Stimulated activated CD8-positive, alpha-beta memory T cell treated with anti-CD3 and anti-CD28 coated beads, Interleukin-7, amount 100 ng/mL, for 24 hours (primary cell): Measurements from ENCODE around the gene HIPK4.
"Not testable (repeated sequence)": the region's sequence is repeated elsewhere in the genome, so short reads cannot be mapped to it uniquely, and the experiment has no call there.

Source experiments
- DNase-seq: peaks from one replicate; pipeline ENCODE4 v3.0.0-alpha.2; 2020; ENCODE audit warnings: low read depth

Gene HIPK4

DNA sequence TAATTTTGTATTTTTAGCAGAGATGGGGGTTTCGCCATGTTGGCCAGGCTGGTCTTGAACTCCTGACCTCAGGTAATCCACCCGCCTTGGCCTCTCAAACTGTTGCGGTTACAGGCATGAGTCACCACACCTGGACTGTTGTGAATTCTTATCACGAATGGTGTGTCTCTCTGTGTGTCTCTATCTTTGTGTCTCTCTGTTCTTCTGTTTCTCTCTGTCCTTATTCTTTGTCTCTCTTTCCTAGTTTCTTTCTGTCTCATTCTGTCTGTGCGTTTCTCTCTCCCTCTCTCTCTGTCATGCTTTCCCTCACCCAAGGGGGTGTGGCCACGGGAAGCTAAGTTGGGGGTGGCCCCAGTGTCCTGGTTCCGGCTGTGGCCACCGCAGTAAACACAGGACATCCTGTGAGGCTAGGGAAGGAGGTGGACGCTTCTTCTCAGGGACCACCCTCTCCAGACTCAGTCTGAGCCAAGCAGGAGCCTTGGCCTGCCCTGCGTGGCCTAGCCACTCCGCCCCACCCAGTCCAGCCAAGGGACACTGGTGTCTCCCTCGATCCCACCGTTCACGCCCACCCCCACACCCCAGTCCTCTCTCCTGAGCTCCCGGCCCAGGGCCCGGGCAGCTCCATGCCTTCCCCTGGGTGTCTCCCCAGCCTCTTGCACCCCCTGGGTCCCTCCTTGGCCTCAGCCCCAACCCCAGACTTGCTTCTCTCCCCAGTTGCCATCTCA, 27.1 kb upstream of the HIPK4 start:
- no peak for DNase-seq

DNA sequence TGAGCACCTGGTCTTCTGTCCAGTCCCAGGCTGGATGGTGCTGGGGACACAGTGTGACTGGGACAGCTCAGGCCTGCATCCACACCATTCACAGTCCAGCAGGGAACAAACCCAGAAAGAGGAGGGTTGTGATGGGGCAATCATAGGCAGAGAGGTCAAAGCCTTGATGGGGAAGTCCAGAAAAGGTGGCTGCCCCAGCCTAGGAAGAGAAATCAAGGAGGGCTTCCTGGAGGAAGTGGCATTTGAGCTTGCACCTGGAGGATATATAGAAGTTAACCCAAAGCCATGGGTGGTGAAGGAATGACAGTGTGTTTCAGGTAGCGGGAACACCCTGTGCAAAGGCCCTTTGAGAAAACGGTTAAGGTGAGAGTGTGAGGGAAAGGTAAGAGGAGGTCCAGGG, 25.8 kb upstream of the HIPK4 start:
- DNase-seq = no peak

DNA sequence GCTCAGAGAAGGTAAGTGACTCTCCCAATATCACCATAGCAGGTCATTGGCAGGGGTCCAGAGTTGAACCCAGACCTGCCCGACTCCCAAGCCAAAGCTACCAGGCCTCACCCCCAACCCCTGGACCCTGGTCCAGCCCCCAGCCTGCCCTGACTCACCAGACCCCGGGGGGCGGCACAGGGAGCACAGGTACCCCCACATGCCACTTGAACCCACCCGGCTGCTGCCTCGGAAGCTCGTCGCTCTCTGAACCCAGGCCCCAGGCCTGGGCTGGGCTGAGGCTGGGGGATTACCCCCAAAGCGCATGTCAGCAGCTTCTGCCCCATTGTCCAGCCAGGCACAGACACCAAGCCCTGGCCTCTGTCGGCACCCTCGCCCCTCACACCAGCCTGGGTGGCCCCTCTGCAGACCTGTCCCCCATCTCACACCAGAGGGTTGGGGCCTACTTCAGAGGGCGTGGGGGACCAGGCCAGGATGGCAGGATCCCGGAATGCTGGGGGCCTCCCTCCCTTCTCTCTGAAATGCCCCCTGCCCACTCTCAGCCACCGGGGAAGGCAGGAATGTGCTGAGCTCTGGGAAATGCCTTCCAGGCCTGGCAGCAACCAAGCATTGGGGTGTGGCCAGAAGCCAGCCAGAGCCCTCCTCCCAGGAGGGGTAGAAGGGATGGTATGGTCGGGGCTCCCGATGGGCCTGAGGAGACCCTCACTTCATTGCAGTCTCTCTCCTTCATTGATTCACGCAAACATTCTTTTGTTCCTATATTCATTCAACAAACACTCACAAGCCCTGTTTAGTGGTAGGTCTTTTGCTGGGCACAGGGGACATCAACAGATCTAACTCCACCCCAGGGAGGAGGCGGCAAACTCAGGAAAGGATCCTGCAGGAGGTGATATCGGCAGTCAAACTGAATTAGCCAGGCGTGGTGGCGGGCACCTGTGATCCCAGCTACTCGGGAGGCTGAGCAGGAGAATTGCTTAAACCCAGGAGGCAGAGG, 24.9 kb upstream of the HIPK4 start:
- no peak for DNase-seq

DNA sequence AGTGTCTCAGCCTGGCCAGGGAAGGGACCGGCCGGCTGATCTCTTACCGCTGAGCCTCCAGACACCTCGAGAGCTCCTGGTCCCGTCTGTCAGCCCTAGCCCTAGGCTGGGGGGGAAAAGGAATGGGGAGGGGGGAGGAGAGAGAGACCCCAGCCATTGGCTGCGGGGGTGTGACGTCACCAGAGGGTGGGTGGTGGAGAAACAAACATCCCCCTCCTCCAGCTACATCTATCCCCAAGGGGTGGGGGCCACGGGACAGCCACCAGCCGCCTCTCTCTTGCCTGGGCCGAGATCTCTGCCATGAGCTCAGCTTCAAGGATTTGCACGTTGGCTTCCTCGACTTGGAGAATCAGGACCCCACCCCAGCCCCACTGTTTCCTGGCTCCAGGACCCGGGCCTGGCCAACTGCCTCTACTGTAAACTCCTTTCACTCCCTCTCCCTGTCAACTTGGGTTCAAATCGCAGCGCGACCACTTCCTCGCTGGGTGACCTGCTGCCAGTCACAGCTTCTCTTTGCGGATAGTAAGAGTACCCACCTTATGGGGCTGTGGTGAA, 23.4 kb upstream of the HIPK4 start, which contains the start of gene PRX:
Gene PRX, minus strand, starts transcription at position 88 of the 555 bp plus-strand sequence. CDS start 5,446 bp downstream, outside the sequence.
- no peak for DNase-seq

DNA sequence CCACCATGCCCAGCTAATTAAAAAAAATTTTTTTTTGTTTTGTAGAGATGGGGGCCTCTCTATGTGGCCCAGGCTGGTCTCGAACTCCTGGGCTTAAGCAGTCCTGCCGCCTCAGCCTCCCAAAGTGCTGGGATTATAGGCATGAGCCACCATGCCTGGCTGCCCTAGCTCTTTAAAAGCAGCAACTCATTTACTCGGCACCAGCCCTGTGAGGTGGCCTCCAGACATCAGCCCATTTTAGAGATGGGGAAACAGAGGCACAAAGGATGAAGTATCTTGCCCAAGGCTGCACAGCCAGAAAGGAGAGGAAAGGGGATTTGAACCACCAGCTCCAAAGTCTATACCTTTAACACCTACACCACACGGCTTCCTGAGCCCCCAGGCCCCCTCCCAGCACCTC, 22.9 kb upstream of the HIPK4 start:
- no peak for DNase-seq

DNA sequence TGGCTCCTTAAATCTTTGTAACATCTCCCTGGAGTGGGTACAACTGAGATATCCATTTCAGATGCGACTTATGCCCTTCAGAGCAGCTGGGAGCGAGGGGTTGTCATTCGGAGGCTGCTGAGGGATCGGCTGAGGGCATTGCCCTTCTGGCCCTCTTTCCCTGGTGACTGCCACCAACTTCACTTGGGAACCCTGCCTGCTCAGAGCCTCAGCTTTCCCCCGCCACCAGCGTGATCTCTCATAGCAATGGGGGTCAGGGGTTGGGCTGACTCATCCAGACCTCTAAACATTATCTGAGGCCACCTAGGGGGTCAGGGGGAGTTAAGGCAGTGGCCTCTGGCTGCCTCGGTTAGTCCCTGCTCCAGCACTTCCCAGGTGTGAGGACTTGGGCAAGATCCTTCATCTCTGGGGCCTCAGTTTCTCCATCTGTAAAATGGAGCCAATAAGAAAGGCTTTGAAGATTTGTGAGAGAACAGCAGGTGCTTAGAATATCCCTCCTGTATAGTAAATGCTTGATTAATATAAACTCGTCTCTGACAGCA, 22.0 kb upstream of the HIPK4 start:
- DNase-seq = no peak

DNA sequence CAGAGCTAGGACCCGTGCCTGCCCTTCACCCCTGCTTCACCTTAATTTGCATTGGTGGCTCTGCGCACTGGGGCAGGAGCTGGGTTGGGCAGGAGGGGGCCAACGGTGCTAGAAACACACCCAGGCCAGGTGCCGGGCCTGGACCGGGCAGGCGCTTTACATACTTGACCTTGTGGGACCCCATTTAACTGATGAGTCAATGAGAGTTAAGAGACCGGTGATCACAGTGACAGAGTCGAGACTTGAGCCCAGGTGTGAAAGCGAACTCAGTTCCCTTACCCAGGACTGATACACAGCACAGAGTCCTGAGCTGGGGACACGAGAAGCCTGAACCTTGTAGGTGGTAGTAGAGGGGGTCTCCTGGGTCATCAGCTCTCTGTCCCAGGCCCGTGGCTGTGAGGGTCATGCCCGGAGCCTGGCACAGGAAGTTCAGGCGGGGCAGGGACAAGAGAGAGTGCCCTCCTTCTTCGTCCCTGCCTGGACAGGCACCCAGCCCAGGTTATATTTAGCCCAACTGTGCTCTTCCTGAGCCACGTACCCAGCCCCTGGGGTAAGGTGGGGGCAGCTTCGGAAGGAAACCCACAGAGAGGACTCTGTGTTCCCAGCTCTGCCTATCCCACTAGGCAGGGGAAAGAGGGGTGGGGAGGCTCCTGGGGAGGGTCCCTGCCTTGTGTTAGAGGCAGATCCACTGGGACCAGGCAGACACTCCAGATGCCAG, 21.3 kb upstream of the HIPK4 start:
- no peak for DNase-seq

DNA sequence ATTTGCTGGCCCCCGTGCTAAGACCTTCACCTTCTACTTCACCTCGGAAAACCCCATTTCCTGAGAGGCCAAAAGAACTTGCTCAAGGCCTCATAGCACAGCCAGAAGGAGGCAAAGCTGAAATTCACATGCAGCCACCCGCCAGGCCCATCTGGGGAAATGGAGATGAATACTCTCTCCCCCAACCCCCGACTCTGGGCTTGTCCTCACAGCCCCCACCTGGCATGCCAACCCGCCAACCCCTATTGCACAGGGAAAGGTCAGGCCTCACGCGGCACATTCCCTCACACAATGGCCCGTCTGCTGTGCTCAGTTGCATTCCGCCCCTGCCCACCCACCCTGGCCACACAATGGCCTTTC, 20.0 kb upstream of the HIPK4 start:
- DNase-seq = no peak

DNA sequence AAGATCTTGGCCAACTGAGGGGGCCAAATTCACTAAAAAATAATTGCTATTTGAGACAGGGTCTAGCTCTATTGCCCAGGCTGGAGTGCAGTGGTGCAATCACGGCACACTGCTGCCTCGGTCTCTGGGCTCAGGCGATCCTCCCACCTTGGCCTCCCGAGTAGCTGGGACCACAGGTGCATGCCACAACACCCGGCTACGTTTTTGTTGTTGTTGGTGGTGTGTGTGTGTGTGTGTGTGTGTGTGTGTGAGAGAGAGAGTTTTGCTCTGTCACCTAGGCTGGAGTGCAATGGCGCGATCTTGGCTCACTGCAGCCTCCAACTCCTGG, 18.6 kb upstream of the HIPK4 start:
- not testable (repeated sequence) for DNase-seq

DNA sequence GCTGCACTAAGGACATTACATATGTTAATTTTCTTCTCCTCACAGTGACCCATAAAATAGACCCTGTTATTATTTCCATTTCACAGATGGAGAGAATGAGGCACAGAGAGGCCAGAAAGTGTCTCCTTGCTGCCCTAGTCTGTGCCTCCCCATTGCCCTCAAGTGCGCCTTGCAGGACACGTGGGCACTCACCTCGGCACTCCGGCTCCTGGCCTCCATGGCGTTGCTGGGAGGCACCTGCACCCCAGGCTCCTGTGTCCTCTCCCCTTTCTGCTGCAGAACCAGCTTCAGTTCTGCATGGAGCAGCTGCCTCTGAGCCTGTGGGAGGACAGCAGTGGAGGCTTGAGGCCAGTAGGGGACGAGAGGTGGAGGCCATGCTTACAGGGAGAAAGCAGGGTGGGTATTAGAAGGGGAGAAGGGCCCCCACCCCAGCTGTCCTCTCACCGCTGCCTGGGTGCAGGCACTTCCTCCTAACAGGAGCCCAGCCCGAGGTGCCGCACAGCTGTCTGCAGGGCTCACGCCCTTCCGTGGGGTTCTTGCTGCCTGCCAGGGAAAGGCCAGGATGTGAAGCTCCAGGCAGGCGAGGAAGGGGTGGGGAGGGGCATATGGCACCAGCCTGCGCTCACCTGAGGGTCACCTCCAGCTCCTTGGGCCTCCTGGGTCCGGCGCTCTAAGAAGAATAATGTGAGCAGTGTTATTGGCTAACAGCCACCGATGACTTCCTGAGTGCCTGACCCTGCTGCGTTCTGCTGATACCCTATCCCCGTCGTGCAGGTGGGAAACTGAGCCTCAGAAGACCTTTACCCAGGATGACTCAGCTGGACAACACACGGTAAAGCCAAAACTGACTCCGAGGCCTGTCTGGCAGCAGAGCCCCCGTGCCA, 18.0 kb upstream of the HIPK4 start:
- DNase-seq = no peak

DNA sequence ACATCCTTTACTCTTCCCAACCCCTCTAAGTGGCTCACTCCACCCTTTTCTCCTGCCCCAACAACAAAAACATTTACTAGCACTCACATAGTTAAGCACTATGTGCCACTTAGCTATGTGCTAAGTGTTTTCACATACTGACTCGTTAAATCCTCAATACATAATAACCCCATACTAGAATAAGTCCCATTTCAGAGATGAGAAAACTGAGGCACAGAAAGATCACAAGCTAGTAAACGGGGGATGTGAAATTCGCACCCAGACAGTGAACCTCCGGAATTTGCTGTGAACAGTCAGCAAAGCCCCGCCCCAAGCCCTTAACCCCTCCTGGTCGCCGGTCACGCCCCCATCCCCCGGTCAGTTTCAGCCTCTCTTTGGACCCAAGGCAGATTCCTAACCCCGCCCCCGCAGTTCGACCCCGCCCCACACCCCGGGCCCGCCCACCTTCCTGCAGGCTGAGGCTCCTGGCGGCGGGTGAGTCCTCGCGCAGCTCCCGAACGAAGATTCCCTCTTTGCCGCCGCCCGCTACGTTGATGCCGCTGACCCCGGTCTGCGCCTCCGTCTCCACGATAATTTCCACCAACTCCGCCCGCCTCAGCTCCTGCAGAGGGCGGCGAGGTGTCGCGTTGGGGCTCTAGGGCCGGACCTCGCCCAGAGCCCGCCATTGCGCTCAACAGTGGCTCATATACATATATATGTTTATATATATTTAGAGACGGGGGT, 13.4 kb upstream of the HIPK4 start:
- peak; percentile 69 for DNase-seq

DNA sequence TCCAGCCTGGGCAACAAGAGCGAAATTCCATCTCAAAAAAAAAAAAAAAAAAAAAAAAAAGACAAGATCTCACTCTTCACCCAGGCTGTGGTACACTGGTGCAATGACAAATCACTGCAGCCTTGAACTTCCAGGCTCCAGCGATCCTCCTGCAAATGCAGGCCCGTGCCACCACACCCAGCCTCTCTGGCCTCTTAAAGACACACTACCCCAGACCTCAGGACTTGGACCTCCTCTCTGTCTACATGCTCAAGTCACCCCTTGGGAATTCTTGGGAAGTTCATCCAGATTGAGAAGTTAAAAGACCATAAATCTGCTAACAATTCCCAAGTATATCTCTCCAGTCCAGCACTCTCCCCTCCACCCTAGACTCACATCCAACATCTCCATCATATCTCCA, 10.6 kb upstream of the HIPK4 start:
- DNase-seq = no peak

DNA sequence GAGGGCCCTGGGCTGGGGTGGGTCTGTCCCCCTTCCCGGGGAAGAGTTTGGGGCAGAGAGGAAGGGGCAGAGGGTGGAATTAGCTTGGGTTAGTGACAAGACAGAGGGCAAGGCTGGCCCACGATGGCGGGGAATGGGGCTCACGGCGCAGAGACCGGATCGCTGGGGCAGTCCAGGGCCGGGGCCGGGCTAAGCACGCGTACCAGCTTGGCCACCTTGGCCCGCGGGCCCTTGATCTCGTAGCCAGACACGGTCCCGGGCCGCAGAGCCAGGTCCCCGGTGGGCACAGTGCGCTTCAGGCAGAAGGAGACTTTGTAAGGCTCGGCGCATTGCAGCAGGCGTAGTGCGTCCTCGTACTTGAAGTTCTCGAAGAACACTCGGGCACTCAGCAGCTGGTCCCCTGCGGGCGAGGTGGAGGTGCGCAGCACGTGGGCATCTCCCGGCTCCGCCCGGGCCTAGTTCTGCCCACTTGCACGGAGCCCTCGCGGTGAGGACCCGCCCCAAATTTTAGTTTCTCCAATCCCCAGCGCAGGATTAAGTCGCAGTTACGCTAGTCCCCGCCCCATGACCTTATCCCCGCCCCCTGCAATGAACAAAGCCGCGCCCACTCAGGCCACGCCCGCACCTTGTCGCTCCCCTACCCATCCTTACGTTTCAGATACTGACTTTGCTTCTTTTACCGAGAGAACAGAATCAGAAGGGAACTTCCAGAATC, 8.6 kb upstream of the HIPK4 start:
- peak; percentile 30 for DNase-seq

DNA sequence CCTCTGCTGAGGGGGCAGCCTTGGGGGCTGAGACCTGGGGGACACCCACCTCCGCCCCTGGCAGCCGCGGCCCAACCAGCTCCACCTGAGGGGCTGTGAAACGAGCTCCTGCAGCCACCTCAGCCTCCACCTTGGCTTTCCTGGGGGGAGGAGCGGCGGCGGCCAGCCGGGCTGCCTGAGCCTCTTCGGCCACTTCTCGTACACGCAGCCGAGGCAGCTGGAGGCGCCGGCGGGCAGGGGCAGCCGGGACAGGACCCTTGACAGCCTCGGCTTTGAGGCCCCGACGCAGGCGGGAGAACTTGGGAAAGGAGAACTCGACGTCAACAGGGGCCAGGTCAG, 7.6 kb upstream of the HIPK4 start:
- DNase-seq = no peak

DNA sequence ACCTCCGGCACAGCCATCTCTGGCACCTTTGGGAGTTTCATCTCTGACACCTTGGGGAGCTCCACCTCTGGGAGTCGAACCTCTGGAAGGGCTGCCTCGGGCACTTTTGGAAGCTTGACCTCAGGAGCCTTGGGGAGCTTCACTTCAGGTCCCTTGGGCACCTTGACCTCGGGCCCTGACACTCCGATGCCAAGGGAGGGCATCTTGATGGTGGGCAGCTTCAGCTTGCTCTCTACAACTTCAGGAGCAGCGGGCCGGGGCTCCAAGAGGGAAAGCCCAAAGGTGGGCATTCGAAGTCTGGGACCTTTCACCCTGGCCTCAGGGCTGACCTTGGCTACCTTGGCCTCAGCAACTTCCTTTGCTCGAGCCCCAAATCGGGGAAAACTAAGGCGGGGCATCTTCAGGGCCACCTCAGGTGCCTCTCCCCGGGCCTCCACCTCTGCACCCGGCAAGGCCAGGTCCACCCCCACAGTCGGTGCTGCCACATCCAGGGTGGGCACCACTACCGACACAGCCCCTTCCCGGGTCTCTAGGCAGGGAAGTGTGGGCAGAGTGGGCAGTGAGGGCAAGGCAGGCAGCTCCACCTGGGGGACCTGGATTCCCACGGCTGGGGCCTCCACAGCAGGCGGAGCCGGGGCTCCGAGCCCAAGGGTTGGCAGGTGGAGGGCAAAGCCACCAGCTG, 7.0 kb upstream of the HIPK4 start:
- DNase-seq = no peak

DNA sequence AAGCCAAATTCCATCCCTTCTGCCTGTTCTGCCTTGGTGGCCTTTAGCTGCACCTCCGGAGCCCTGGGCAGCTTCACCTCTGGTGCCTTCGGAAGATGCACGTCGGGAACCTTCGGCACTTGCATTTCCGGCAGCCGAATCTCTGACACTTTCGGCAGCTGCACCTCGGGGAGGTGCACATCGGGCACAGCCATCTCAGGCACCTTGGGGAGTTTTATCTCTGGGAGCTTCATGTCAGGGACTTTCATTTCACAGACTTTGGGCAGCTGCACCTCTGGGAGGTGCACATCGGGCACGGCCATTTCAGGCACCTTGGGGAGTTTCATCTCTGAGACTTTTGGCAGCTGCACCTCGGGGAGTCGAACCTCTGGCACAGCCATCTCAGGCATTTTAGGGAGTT, 6.0 kb upstream of the HIPK4 start:
- DNase-seq = no peak

DNA sequence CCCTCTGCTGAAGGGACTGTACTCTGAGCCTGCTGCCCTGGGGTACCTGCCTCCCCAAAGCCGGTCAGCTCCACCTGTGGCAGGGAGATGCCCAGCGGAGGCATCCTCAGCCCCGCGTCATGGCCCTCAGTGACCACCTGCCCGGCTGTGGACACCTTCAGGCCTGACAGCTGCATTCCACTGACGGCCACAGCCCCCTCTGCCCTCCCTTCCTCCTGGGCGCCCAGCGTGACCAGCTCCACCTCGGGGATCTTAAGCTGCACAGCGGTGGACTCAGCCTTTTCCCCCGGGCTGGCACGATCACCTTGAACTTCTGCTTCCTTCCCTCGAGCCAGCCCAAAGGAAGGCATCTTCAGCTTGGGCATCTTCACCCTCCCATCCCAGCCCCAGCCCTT, 4.8 kb upstream of the HIPK4 start:
- no peak for DNase-seq

DNA sequence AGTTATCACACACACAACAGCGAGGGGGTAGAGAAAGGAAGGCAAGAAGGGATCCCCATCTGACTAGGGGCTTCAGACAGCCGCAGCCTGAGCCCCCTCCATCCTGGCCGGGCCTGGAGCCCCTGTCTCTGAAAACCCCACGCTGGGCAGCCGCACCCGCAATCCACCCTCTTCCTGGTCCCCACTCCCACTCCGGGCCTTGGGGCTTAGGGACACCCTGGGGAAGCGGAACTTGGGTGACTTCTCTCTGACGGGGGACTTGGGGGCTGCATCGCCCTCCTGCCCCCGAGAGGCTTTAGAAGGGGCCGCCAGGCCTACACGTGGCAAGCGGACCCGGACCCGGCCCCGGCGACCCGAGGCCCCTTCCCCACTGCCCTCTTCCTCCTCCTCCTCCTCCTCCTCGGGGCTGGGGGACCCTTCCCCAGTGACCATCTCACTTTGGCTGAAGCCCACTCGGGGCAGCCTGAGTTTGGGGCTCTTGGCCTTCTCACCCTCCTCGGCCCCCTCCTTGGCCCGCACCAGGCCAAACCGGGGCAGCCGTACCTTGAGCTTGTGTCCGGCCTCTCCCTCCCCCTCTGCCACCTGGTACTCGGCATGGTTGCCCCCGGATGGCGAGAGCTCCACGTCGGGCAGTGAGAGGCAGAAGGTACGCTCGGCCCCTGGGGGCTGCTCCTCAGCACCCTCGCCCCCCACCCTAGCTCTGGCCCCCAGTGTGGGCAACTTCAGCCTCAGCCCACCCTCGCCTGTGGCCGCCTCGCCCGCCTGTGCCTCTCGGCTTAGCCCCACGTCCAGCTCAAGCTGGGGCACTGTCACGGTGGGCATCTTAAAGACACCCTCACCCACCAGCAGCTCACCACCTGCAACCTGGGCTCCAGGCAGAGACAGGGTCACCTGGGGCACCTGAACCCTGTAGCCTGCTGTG, 4.2 kb upstream of the HIPK4 start:
- no peak for DNase-seq
